Germinal center (tissue), 1 donor: ENCODE results near the gene PI4KA.

Experiments
- DNase-seq: peaks from one replicate; pipeline ENCODE4 v3.0.0; 2012; ENCODE audit warnings: mixed read lengths, low spot score

The PI4KA gene

GRCh38 chr22:20881869-20882815 lies 23.5 kb upstream of the PI4KA start:
- DNase-seq, result no peak

- no peak for DNase-seq
These were observed 22.6 kb upstream of the PI4KA start for GRCh38 chr22:20881231-20881630.

- DNase-seq, result no peak
These were observed 19.1 kb upstream of the PI4KA start for GRCh38 chr22:20877715-20878114.

GRCh38 chr22:20875296-20875695 lies 16.7 kb upstream of the PI4KA start:
- DNase-seq, result no peak

GRCh38 chr22:20873214-20873613 lies 14.6 kb upstream of the PI4KA start:
- DNase-seq, result no peak

- DNase-seq, result no peak
These were observed 10.6 kb upstream of the PI4KA start for GRCh38 chr22:20869234-20869633.

- no peak for DNase-seq
These were observed 9.7 kb upstream of the PI4KA start for GRCh38 chr22:20868025-20868962.

GRCh38 chr22:20867179-20868024 lies 8.8 kb upstream of the PI4KA start:
- DNase-seq, result no peak

GRCh38 chr22:20866736-20867135 lies 8.1 kb upstream of the PI4KA start:
- DNase-seq, result no peak

GRCh38 chr22:20865875-20866445 lies 7.3 kb upstream of the PI4KA start:
- DNase-seq, result no peak

GRCh38 chr22:20865331-20865730 lies 6.7 kb upstream of the PI4KA start:
- no peak for DNase-seq

- DNase-seq, result no peak
These were observed 5.7 kb upstream of the PI4KA start for GRCh38 chr22:20864186-20864908.

GRCh38 chr22:20863366-20863765 lies 4.8 kb upstream of the PI4KA start:
- no peak for DNase-seq

GRCh38 chr22:20862540-20862939 lies 3.9 kb upstream of the PI4KA start:
- DNase-seq, result no peak

- no peak for DNase-seq
These were observed 1.0 kb upstream of the PI4KA start for GRCh38 chr22:20859615-20860014.

GRCh38 chr22:20857838-20858614 lies 585 bp downstream of the PI4KA start:
- DNase-seq, result peak; percentile 69

- no peak for DNase-seq
These were observed 1.4 kb downstream of the PI4KA start for GRCh38 chr22:20857247-20857643.

- DNase-seq, result no peak
These were observed 5.4 kb downstream of the PI4KA start for GRCh38 chr22:20853236-20853660.

GRCh38 chr22:20852503-20852902 lies 6.1 kb downstream of the PI4KA start:
- DNase-seq, result no peak

- no peak for DNase-seq
These were observed 6.5 kb downstream of the PI4KA start for GRCh38 chr22:20852076-20852475.
